H1 (cell line): ENCODE data around the gene TUT1. TPM values are rescaled to one million over a fixed set of nuclear protein-coding genes. Genes with fewer than 3 reads are reported as not detected.

ENCODE experiments used
- CHD1 ChIP-seq: IDR thresholded peaks from 2 replicates; pipeline ENCODE4 v1.6.1; 2012; ENCODE audit warnings: low read depth, low read length, improper control_type of control experiment
- CTCF ChIP-seq, 3 experiments: IDR thresholded peaks; 1 replicate in 2 of 3; 2 replicates in 1 of 3; pipeline versions ENCODE4 v1.5.1 to v1.6.1; 2011; ENCODE audit warnings: low read length in 3 of 3, mild to moderate bottlenecking in 3 of 3, inconsistent platforms in 2 of 3, low read depth in 1 of 3, moderate library complexity in 1 of 3; ENCODE audit not compliant: insufficient read depth in 1 of 3; ENCODE audit errors: control extremely low read depth in 1 of 3
- JUND ChIP-seq: IDR thresholded peaks from 2 replicates; pipeline ENCODE4 v1.6.1; 2011; ENCODE audit warnings: mild to moderate bottlenecking, improper control_type of control experiment, low read length
- polyA plus RNA-seq, 7 experiments: library from polyadenylated mRNA; depleted of rRNA in 3 of 7; stranded (reverse) in 5 of 7; unstranded in 2 of 7; fragments of >200 nt in 5 of 7; fragments of 200-250 nt in 2 of 7; gene quantifications; 1 replicate in 5 of 7; 2 replicates in 1 of 7; 4 replicates in 1 of 7; pipeline versions ENCODE4 v1.2.1 to v1.2.3, GENCODE V29; 2011 to 2013; ENCODE audit warnings: missing spikeins in 2 of 7, mixed read lengths in 2 of 7
- total RNA-seq: library from RNA; stranded (reverse); fragmentation: NEBNext Ultra II Directional; extraction: Animal tissue kit (Norgen Biotek cat#: 25700); gene quantifications from 2 replicates; pipeline ENCODE4 v1.2.1, GENCODE V29; 2021

The TUT1 gene
- total and polyA plus RNA-seq, 2 of the 8 experiments (the other 6 are each of a cell fraction or from before 2014, with no cell fraction given) = 17.8 to 24.6 TPM

DNA sequence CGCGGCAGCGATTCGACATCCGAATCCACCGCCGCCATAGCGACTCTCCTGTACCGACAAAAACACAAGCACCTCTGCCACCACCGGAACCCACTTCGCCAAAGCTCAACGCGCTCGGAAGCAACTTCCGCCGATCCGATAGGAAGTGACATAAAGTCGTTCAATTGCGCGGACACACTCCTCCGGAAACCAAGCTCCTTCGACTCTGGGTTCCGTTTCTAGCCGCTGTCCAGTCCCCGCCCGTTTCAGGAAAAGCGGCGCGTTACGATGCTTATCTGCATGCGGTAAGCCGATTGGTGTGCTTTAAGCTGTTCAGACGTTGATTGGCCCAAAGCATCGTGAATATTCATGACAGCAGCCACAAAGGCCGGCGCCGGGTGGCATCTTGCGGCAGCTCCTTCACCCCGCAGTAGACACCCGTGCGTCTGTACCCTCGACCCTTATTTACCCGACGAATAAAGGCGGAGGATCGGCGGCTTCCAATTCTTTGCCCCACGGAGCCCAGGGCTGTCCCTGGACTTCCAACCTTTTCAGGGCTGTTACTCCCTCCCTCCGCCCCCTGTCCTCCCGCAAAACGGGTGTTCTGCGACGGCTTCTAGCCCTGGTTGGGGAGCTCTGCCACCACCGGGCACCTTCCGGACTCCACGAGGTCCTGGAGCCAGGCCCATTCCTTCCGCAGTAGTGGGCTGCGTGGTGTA, at the start of gene TUT1 (continued):
- no peak for TF ChIP-seq CTCF (IDR thresholded peaks at IDR 0.05; ENCODE audit: control extremely low read depth in 1 of 3, insufficient read depth in 1 of 3, low read depth in 1 of 3, low read length in 3 of 3)
- peak; percentile 67 for TF ChIP-seq JUND
- no peak for TF ChIP-seq CHD1
